GM21717 (cell line): ENCODE data around the gene MYO7B.
A peak's percentile ranks its signal among the peaks of the same experiment; 100 is the strongest.
"Not testable (repeated sequence)": the region's sequence is repeated elsewhere in the genome, so short reads cannot be mapped to it uniquely, and the experiment has no call there.

Experiments
- ATAC-seq: cut with Tn5 transposase; IDR thresholded peaks from one replicate; pipeline ENCODE4 v1.9.1; 2021; ENCODE audit warnings: mild to moderate bottlenecking, moderate library complexity; ENCODE audit not compliant: unreplicated experiment

Gene MYO7B

GRCh38 chr2:127523269-127523939 lies 12.1 kb upstream of the MYO7B start:
- no peak for ATAC-seq

GRCh38 chr2:127524198-127524834 lies 11.2 kb upstream of the MYO7B start:
- not testable (repeated sequence) for ATAC-seq

GRCh38 chr2:127525691-127526131 lies 9.8 kb upstream of the MYO7B start:
- ATAC-seq, result no peak

GRCh38 chr2:127526132-127527000 lies 9.1 kb upstream of the MYO7B start, which contains the start of gene IWS1:
Gene IWS1 (minus strand): TSS chr2:127526489. CDS start chr2:127526208, 281 bp downstream.
- peak; percentile 91 for ATAC-seq

- ATAC-seq, result peak; percentile 5
Observed at GRCh38 chr2:127527001-127527804, 8.3 kb upstream of the MYO7B start.

GRCh38 chr2:127528487-127528886 lies 7.0 kb upstream of the MYO7B start:
- ATAC-seq, result no peak

GRCh38 chr2:127529416-127529815 lies 6.1 kb upstream of the MYO7B start:
- not testable (repeated sequence) for ATAC-seq

GRCh38 chr2:127530245-127531140 lies 5.0 kb upstream of the MYO7B start:
- ATAC-seq, result no peak

- ATAC-seq, result no peak
Observed at GRCh38 chr2:127531221-127531648, 4.2 kb upstream of the MYO7B start.

- ATAC-seq, result no peak
Observed at GRCh38 chr2:127532296-127532695, 3.2 kb upstream of the MYO7B start.

GRCh38 chr2:127535918-127536317 lies 435 bp downstream of the MYO7B start:
- ATAC-seq, result no peak

- ATAC-seq, result no peak
Observed at GRCh38 chr2:127536707-127537541, 1.4 kb downstream of the MYO7B start.

- ATAC-seq, result no peak
Observed at GRCh38 chr2:127537644-127538043, 2.2 kb downstream of the MYO7B start.

GRCh38 chr2:127541809-127542208 lies 6.3 kb downstream of the MYO7B start:
- ATAC-seq, result no peak

- ATAC-seq, result no peak
Observed at GRCh38 chr2:127542231-127542630, 6.7 kb downstream of the MYO7B start.

GRCh38 chr2:127543013-127543501 lies 7.6 kb downstream of the MYO7B start:
- ATAC-seq, result not testable (repeated sequence)

GRCh38 chr2:127545189-127545588 lies 9.7 kb downstream of the MYO7B start:
- no peak for ATAC-seq

- no peak for ATAC-seq
Observed at GRCh38 chr2:127545796-127546195, 10.3 kb downstream of the MYO7B start.

GRCh38 chr2:127546797-127547196 lies 11.3 kb downstream of the MYO7B start:
- no peak for ATAC-seq
